Measurements from ENCODE around the gene PREB. TPM values are rescaled to one million over a fixed set of nuclear protein-coding genes. Genes with fewer than 3 reads are reported as not detected.

The PREB gene
- total RNA-seq, 2 donors from 2014 or later = 47.5 to 51.4 TPM

DNA sequence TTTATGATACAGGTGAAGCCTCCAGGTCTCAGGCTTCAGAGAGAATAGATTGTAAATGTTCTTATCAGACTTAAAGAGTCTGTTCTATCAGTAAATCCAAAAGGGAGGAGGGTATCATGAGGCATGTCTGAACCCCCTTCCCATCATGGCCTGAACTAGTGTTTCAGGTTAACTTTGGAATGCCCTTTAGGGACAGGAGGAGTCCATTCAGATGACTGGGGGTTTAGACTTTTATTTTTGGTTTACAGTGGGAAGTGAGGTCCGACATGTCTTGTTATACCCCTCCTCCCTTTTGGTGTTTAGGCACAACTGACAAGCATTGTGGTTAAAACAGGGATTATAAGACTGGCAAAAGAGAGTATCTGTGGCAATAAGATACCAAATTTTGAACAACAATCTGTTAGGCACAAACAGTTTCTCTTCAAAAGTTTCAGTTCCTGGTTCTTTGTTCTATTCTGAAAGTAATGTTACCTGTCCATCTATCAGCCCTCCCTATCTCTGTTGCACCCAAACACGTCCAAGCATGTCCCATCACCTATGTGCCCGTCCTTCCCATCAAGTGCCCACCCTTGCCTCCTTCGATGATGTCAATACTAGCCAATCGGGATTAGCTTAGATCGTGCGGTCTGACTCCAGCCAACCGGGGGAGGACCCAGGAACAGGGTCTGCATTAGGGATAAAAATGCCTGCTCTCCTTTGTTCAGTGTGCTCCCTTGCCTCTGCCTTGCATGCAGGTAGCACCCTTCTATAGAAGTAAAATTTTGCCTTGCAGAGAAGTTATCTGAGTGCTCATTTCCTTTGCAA lies 30.7 kb upstream of the PREB start:
- TF ChIP-seq, protein P1, sequence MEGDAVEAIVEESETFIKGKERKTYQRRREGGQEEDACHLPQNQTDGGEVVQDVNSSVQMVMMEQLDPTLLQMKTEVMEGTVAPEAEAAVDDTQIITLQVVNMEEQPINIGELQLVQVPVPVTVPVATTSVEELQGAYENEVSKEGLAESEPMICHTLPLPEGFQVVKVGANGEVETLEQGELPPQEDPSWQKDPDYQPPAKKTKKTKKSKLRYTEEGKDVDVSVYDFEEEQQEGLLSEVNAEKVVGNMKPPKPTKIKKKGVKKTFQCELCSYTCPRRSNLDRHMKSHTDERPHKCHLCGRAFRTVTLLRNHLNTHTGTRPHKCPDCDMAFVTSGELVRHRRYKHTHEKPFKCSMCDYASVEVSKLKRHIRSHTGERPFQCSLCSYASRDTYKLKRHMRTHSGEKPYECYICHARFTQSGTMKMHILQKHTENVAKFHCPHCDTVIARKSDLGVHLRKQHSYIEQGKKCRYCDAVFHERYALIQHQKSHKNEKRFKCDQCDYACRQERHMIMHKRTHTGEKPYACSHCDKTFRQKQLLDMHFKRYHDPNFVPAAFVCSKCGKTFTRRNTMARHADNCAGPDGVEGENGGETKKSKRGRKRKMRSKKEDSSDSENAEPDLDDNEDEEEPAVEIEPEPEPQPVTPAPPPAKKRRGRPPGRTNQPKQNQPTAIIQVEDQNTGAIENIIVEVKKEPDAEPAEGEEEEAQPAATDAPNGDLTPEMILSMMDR (IDR thresholded peaks at IDR 0.05) = no peak
- DNase-seq (ENCODE audit: low spot score) = no peak
- Histone ChIP-seq H3K27ac (no peak overlapping the region), H3K4me3 (no peak overlapping the region), H3K36me3 (no peaks in the 10 kb centered on the region), H3K9me3 (no peaks in the 10 kb centered on the region), H3K27me3 (no peaks in the 10 kb centered on the region), H3K4me1 (peaks cover 0 to 3% of the 10 kb centered on the region in 2 donors)

DNA sequence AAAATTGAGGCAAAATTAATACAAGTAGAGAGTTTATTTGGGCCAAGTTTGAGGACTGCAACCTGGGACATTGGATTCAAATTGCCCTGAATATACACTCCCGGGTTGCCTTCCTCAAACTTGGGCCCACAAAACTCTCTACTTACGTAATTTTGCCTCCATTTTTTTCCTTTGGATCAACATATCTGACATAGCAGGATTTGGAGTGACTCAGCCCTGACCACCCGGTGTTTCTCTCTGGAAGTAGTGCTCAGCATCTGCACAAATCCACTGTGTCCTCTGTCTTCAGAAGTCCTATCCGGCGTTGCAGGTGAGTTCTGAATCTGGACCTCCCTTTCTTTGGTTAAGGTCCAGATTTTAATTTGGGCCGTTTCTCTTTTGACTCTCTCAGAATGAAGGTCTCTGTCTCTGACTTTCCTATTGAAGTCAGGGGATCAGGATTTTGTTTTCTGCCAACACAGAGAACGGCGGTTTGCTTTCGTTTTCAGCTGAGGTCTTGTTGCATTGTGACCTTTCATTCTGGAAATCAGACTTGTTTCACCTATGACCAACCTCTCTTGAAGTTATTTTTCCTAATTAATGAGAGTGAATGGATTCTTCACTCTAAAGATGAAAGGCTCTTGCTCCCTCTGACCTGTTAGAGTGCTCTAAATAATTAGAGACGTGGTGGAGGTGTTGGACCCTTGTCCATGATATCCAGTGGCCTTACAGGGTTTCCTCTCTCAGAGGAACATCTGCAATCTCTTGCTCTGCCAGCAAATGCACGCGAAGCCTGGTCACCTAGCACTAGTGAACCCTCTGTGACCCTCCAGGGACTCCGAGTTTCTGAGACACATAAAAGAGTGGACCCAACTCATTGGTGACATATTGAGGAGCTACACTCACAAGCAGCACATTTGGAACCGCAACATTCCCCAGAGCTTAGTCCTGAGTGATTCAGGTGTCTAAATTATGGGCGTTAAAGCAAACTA lies 28.0 kb upstream of the PREB start:
- DNase-seq (ENCODE audit: low spot score) = no peak
- Histone ChIP-seq H3K9me3 (no peaks in the 10 kb centered on the region), H3K27ac (no peak overlapping the region), H3K4me3 (no peak overlapping the region), H3K27me3 (no peaks in the 10 kb centered on the region), H3K4me1 (no peaks in the 10 kb centered on the region), H3K36me3 (no peaks in the 10 kb centered on the region)
- TF ChIP-seq, protein P1 (IDR thresholded peaks at IDR 0.05) = no peak

DNA sequence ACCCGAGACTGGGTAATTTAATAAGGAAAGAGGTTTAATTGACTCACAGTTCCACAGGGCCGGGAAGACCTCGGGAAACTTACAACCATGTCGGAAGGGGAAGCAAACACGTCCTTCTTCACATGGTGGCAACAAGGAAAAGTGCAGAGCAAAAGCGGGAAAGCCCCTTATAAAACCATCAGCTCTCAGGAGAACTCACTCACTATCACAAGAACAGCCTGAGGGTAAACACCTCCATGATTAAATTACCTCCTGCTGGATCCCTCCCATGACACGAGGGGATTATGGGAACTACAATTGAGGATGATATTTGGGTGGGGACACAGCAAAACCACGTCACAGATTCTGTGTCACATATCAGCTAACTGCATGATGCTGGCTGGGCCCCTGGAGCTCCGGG lies 25.8 kb upstream of the PREB start:
- Histone ChIP-seq H3K27me3 (no peaks in the 10 kb centered on the region), H3K9me3 (no peaks in the 10 kb centered on the region), H3K4me1 (no peaks in the 10 kb centered on the region), H3K36me3 (no peaks in the 10 kb centered on the region), H3K4me3 (no peak overlapping the region), H3K27ac (no peak overlapping the region)
- no peak for DNase-seq (ENCODE audit: low spot score)
- TF ChIP-seq, protein P1 (IDR thresholded peaks at IDR 0.05) = no peak

DNA sequence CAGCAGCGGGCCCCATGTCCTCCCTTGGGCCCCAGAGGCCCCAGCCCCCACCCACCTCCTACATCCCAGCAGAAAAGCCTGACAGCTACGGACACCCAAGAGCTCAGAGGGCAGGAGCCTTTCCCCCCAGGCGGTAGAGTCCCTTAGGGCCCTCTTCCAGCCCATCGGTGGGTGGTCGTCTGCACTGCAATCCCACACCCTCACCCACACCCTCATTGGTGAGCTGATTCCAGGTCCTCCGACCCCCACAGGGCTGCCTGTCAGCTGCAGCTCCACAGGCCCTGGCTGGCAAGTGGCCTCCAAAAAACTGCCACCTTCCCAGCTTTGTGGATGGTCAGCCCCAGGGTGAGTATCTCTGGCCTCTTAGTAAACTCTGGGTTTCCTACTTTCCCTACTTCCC lies 24.8 kb upstream of the PREB start:
- no peak overlapping the region for H3K4me3 ChIP-seq
- TF ChIP-seq, protein P1 (IDR thresholded peaks at IDR 0.05) = no peak
- H3K36me3 ChIP-seq = no peaks in the 10 kb centered on the region

DNA sequence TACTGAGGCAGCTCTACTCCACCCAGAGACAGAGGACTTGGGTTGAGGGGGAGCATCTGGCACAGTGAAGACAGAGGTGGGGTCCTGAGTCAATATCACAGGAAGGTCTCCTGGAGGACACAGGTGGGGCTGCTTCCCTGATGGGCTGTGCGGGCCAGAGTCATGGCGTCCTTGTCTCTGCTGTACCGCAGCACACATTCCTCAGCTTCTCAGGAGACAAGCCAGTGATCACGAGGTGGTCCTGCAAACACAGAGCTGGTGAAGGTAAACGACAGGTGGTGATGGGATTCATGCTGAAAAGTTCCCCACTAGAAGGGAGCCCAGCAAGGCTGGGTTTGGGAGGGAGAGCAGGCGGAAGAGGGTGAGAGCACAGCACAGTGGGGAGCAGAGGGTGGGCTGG lies 24.0 kb upstream of the PREB start:
- H3K4me1 ChIP-seq = no peaks in the 10 kb centered on the region
- no peaks in the 10 kb centered on the region for H3K36me3 ChIP-seq
- no peak overlapping the region for H3K4me3 ChIP-seq
- H3K27me3 ChIP-seq = no peaks in the 10 kb centered on the region
- TF ChIP-seq, protein P1 (IDR thresholded peaks at IDR 0.05) = no peak
- no peak overlapping the region for H3K27ac ChIP-seq
- no peaks in the 10 kb centered on the region for H3K9me3 ChIP-seq
- DNase-seq (ENCODE audit: low spot score) = no peak

More for the DNA sequence above, 24.8 kb upstream of the PREB start:
- H3K27ac ChIP-seq = no peak overlapping the region
- no peaks in the 10 kb centered on the region for H3K4me1 ChIP-seq
- DNase-seq (ENCODE audit: low spot score) = no peak
- H3K27me3 ChIP-seq = no peaks in the 10 kb centered on the region
- no peaks in the 10 kb centered on the region for H3K9me3 ChIP-seq
